Hepatocyte (in vitro differentiated cells): ENCODE measurements around the gene CDKN3.

Source experiments
- CTCF ChIP-seq: fragments of 200-600 bp; sonication (generic); IDR thresholded peaks from 2 replicates; pipeline ENCODE4 v1.5.1; 2016; ENCODE audit warnings: antibody characterized with exemption, mild to moderate bottlenecking; ENCODE audit not compliant: poor library complexity
- EZH2 ChIP-seq: fragments of 200-600 bp; sonication (generic); IDR thresholded peaks from 2 replicates; pipeline ENCODE4 v1.6.1; 2016; ENCODE audit warnings: antibody characterized with exemption, mild to moderate bottlenecking, borderline replicate concordance

GRCh38 chr14:54350203-54350602 is 46.6 kb upstream of the CDKN3 start:
- no peak for TF ChIP-seq CTCF
- TF ChIP-seq EZH2 = no peak
